GM21447 (cell line): Measurements from ENCODE around the gene TEN1.
A peak's percentile ranks its signal among the peaks of the same experiment; 100 is the strongest.

Experiments
- ATAC-seq: cut with Tn5 transposase; IDR thresholded peaks from one replicate; pipeline ENCODE4 v1.9.1; 2021; ENCODE audit not compliant: unreplicated experiment

Gene TEN1

GRCh38 chr17:75976175-75976848 is 2.7 kb upstream of the TEN1 start:
- no peak for ATAC-seq

DNA sequence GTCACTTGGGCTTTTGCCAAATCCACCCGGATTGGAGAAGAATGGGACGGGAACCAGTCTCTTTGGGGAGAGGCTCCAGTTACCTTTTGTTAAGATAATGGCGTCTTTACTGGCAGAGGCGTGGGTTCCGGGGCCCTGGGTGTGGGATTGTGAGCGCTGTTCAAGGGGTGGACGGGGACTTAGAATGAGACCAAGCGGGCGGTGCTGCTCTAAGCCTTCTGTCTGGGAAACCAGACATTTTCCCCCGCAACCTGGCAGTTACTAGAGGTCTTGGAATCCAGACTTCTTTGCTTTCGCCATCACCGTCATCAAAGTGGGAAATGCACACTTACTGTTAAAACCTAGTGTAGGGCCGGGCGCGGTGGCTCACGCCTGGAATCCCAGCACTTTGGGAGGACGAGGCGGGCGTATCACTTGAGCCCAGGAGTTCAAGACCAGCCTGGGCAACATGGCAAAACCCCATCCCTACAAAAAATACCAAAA is 706 bp downstream of the TEN1 start:
- ATAC-seq = peak; percentile 16

GRCh38 chr17:75980188-75981018 is 1.4 kb downstream of the TEN1 start:
- no peak for ATAC-seq

GRCh38 chr17:75981019-75981615 is 2.1 kb downstream of the TEN1 start:
- no peak for ATAC-seq

- no peak for ATAC-seq
Observed at GRCh38 chr17:75983501-75984181, 4.6 kb downstream of the TEN1 start.

GRCh38 chr17:75985986-75986385 is 6.9 kb downstream of the TEN1 start:
- ATAC-seq = no peak

DNA sequence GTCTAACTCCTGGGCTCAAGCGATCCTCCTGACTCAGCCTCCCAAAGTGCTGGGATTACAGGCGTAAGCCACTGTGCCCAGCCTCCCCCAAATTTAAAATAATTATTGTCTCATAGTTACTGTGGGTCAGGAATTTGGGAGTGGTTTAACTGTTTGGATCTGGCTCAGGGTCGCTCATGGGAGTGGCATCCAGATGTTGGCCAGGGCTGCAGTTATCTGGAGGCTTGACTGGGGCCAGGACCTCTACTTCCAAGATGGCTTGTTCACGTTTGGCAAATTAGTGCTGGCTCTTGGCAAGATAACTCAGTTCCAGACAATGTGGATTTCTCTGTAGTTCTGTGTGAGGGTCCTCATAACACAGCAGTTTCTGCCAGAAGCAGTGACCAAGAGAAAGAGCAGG is 8.0 kb downstream of the TEN1 start:
- no peak for ATAC-seq

- no peak for ATAC-seq
Observed at GRCh38 chr17:75991396-75991795, 12.4 kb downstream of the TEN1 start.

GRCh38 chr17:75994802-75995370 is 15.8 kb downstream of the TEN1 start:
- no peak for ATAC-seq

GRCh38 chr17:75995385-75995925 is 16.4 kb downstream of the TEN1 start:
- ATAC-seq = no peak

- ATAC-seq = peak; percentile 60
Observed at GRCh38 chr17:75996665-75997590, 17.9 kb downstream of the TEN1 start.

DNA sequence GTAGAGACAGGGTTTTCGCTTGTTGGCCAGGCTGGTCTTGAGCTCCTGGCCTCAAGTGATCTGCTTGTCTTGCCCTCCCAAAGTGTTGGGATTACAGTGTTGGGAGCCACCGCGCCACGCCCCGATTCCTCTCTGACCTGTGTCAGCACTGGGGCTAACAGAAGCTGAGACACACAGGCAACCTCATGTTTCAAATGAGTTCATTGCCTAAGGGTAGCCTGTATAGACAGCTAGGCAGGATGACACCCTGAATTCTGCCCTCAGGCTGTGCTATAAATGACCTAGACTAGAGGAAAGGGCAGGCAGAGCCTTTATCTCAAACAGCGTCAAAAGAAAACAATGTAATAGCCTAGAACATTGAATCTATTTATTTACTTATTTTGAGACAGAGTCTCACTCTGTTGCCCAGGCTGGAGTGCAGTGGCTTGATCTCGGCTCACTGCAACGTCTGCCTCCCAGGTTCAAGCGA is 19.3 kb downstream of the TEN1 start:
- no peak for ATAC-seq

DNA sequence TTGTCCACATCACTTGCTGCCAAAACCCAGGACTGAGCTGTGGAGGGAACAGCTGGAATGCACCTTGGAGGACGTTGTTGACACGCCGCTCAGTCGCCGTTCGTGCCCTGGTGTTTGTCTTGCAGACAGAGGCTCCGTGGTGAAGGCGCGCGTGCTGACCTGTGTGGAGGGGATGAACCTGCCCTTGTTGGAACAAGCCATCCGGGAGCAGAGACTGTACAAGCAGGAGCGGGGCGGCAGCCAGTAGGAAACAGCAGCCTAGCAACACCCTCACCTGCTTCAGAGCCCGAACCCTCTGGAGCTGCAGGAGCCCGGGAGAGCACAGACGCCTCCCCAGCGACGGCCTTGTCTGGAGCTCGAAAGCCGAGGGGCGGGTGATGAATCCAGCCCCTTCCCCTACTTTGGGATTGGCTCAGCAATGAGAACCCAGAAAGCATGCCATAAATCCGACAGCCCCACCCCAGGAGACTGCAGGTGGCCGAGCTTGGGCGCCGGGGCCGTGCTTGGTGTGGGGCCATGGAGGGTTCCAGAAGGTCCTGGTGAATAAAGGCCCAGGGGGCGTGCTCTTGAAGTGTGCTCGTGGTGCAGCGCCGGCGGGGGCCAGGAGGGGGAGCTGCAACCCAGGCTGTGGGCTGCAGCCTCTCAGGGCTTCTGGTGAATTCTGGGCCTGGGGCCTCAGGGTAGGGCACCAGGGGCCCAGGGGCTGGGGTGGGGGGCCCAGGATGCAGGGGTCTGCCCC is 21.1 kb downstream of the TEN1 start:
- no peak for ATAC-seq

GRCh38 chr17:76000755-76001521 is 21.9 kb downstream of the TEN1 start, which contains the start of gene CDK3:
TSS of gene CDK3 (plus strand) at chr17:76000855. CDS start at chr17:76001426, 571 bp downstream.
- ATAC-seq = no peak

DNA sequence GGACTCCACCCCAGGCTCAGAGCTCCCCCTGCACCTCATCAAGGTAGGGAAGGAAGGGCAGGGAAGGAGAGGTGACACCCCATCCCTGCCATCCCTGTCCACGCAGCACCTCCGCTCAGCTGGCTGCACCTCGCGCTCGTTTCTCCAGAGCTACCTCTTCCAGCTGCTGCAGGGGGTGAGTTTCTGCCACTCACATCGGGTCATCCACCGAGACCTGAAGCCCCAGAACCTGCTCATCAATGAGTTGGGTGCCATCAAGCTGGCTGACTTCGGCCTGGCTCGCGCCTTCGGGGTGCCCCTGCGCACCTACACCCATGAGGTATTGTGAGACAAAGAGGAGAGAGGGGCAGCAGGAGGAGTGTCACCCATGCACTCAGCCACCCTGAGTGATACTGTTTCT is 23.1 kb downstream of the TEN1 start:
- no peak for ATAC-seq

DNA sequence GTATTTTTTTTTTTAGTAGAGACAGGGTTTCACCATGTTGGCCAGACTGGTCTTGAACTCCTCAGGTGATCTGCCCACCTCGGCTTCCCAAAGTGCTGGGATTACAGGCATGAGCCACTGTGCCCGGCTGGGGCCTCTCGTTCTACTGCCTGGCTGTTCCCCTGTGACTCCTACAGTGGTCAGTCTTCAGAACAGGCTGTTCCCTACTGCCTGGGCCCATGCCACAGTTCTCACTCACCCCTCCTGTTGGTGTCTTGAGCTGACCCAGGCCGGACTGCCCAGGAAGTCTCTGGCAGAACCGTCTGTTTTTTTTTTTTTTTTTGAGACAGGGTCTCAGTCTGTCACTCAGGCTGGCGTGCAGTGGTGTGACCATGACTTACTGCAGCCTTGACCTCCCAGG is 24.9 kb downstream of the TEN1 start:
- ATAC-seq = no peak

- ATAC-seq = no peak
Observed at GRCh38 chr17:76004750-76005262, 25.8 kb downstream of the TEN1 start.
